COLO829 (cell line): ENCODE results near the gene KIT.

ENCODE experiments used
- DNase-seq: peaks from one replicate; pipeline ENCODE4 v3.0.0; 2012; ENCODE audit warnings: low spot score

Gene KIT

GRCh38 chr4:54745031-54745770, 87.4 kb downstream of the KIT start:
- DNase-seq, result no peak

DNA sequence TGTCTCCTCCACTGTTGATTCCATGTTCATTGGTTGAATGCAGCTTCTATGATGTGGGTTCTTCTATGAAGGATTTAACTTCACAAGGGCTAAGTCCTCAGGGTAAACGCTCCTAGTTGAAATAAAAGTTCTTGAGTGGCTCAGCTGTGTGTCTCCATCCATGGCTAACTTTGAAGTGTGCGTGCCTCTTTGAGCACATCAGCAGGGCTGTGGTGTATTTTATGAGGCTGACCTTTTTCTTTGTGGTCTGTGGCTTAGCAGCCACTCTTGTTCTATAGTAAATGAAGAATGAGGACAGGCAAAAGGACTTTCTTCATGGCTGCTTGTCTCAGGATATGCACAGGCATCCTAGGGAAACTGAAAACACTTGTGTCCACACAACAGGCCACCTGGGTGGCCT, 88.5 kb downstream of the KIT start:
- DNase-seq, result peak; percentile 21

GRCh38 chr4:54750341-54750740, 92.6 kb downstream of the KIT start:
- no peak for DNase-seq

DNA sequence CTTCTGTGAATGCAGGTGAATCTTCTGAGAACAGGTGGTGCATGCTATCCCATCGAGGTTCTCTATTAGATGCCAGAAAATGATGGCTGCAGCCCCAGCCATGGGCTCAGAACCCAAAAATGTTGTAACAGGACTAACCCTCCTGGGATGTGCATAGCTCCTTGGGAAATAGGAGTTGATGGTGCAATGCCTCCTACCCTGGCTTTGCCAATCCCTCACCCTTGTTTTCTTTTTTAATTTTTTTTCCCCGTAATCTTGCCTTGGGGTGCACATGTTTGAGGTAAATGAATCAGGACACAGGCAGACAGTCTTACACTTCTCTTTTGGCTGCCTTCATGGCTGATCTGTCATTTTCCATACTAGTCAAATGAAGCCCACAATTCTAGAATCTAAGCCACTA, 96.6 kb downstream of the KIT start:
- no peak for DNase-seq

DNA sequence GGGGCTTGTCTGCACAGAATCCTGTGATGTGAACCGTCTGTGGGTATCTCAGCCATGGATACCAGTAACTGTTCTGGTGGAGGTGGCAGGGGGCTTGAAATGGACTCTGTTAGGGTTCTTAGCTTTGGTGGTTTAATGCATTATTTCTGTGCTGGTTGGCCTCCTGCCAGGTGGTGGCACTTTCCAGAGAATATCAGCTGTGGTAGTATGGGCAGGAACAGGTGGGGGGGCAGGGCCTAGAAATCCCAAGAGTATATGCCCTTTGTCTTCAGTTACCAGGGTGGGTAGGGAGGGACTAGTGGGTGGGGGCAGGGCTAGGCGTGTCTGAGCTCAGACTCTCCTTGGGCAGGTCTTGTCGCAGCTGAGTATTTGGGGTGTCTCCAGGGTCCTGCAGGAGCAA, 106.7 kb downstream of the KIT start:
- DNase-seq, result no peak

DNA sequence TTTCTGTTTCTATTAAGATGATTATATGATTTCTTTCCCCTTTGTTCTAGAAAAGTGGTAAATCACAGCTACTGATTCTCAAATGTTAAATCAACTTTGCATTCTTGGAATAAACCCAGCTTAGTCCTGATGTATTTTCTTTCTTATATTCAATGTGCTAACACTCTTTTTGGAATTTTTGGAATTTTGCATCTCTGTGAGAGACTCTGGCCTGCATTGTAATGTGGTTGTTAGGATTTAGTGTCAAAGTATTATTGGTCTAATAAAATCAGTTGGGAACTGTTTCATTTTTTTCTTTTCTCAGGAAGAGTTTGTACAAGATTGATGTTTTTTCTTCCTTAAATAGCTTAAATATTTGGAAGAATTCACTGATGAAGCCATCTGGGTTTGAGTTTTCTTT, 109.6 kb downstream of the KIT start:
- no peak for DNase-seq

DNA sequence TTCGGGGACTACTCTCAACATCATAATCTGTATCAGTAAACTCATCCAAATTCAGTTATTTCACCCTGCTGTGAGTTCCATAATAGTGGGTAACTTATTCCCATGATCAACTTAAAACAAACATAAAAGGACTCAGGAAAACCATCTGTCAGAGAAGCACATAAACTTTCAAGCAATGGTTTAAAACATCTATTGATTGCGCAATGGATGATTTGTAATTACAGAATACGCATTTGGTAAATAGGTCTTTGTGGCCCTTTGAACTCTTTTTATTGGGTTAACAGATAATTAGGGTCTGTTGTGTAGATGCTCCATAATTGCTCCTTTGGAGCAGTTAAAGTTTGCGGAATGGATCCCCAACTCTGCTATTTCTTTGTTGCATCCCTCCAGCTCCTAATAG, 115.3 kb downstream of the KIT start:
- no peak for DNase-seq

- no peak for DNase-seq
These were observed 121.3 kb downstream of the KIT start for GRCh38 chr4:54779036-54779435.

DNA sequence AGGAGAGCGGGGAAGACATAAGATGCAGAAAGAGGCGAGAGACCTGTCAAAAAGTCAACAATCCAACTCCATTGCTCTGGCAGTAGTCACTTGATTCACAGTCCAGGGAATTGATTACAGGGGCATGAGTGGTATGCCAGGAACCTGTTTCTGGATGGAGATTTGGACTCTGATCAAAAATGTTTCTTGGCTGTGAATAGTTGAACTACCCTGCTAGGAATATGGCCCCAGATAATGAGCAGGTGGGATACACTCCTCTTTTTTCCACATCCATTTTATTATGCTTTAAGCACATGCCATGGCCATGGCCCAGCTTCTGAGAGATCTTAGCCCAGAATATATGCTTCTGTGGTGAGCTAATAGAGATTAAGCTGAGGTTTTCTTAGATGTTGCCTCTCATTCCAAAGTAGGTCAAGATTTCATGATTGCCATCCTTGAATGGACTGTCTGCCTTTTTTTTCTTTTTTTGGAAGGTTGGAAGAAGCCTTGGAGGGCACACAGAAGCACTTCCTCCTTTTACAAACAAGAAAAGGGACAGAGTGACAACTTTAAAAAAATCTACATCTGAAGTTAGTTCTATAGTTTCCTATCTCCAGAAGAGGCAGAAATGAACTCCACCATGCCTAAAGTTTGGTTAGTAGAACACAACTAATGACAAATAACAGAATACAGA, 121.9 kb downstream of the KIT start:
- DNase-seq, result no peak

- DNase-seq, result no peak
These were observed 122.4 kb downstream of the KIT start for GRCh38 chr4:54780149-54780495.

GRCh38 chr4:54781756-54782155, 124.0 kb downstream of the KIT start:
- peak; percentile 95 for DNase-seq

DNA sequence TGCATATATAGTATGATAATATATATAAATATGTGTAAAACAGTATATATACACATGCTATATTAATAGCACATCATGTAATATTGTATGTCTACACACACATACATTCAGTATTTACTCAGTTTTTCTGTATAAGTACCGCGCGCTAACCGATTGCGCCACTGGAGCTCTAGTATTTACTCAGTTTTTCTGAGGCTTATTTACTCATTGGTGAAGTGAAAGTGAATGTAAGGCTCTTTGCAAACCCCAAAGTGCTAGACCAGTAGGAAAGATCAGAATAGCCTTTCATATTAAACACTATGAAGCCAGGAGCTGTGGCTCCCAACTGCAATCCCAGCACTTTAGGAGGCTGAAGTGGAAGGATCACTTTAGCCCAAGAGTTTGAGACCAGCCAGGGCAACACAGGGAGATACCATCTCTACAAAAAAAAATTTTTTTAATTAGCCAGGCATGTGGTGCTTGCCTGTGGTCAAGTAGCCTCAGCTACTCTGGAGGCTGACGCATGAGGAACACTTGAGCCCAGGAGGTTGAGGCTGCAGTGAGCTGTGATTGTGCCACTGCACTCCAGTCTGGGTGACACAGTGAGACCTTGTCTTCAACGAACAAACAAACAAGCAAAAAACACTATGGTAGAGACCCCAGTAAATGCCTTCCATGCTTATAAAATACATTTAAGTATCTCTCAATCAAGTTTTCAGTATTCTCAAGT, 125.8 kb downstream of the KIT start:
- DNase-seq, result no peak

- peak; percentile 82 for DNase-seq
These were observed 126.5 kb downstream of the KIT start for GRCh38 chr4:54784161-54784671.
